ENCODE results near the gene NUSAP1.
A peak's percentile ranks its signal among the peaks of the same experiment; 100 is the strongest.
"Not testable (repeated sequence)": the region's sequence is repeated elsewhere in the genome, so short reads cannot be mapped to it uniquely, and the experiment has no call there.

NUSAP1 gene

DNA sequence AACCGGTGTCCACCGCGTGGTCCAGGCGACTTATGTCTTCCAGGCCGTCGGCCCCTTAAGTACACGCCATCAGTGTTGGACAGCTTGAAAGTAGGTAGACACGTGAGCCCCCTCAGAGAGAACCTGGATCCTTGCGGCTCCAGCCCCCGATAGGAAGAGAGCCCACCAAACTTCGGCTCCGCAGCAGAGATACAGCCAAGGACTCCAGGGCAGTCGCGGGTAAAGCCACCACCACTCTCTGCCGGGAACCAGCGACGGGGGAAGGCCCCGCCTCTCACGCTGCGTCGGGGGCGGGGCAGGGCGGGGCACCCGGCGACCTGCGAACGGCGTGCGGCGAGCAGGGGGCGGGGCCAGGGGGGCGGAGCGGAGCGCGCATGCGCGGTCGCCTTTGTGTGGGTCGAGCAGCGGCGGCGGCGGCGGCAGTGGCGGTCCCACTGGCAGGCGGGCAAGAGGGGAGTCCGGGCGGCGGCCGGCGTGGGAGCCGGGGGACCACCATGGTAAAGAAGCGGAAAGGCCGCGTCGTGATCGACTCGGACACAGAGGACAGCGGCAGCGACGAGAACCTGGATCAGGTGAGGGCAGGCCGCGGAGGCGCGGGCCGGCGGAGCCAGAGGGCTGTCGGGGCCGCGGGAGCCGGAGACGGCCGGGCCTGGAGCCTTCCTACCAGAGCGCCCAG, 84.2 kb downstream of the NUSAP1 start, which contains the start of gene RTF1:
TSS of gene RTF1 (plus strand) at position 354 of the 676 bp plus-strand sequence. CDS start at position 375, 21 bp downstream.
- peak; percentile 85 for DNase-seq

DNA sequence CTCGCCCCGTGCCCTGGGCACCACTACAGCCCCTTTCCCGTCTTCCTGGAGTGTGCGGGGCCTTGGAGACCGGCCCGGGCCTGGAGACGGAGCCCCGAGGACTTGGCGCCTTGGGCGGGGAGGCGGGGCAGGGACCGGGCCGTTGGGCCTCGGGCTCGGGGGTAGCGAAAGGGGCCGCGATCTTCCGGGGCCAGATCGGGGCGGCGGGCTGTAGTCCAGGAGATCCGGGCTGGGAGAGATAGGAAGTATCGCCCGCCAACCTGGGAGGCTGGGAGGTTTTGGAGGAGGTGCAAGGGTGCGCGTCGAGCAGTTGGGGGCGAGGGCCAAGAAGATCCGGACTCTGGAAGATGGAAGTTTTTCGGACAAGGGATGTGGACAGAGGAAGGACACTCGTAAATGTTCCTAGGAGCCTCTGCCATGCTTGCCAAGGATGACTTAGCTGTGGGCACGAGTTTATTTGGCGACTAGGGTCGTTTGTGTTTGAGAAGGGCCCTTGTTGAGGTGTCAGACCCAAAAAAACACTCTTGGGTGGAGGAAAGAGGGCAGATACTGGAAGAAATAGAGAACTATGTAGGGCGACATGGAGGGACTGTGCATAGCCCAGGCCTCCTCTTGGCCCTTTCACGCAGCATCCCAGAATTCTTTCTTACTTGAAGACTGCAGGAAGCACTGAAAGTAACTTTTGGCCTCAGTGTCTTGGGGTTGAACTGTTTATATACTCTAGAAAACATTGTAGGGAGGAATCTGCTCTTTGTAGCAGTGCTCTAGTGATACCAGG, 84.9 kb downstream of the NUSAP1 start:
- no peak for DNase-seq

DNA sequence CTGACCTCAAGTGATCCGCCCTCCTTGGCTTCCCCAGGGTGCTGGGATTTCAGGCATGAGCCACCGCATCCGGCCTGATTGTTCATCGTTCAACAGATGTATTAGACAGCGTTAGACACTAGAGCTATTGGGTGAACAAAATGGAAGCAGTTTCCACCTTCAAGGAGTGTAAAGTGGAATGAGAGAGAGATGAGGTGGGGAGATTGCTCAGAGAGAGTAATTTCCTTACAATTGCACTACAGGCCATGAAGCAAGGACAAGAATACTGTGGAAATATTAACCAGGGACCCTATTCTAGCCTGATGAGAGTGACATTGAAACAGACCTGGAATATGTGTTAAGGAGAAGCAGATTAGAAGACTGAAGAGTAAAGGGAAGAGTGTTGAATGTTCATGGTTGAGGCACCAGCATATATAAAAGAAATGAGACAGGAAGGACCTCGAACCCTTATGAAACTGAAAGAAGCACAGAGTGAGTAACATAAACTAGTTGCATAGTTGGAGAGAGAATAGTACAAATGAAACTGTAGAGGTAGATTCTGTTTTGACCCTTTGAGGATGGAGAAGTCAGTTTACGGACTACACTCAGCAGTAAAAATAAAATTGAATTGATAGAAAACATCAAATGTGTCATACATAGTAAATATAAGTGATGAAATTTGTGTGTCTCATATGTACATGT, 91.4 kb downstream of the NUSAP1 start:
- DNase-seq = peak; percentile 38

DNA sequence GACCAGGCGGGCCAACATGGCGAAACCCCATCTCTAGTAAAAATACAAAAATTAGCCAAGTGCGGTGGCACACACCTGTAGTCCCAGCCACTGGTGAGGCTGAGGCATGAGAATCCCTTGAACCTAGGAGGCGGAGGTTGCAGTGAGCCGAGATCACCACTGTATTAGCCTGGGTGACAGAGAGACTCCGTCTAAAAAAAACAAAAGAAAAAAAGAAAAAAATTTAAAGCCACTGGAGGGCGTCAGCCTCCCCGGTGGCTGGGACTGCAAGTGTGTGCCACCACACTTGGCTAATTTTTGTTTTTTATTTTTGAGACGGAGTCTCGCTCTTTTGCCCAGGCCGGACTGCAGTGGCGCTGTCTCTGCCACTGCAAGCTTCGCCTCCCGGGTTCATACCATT, 92.1 kb downstream of the NUSAP1 start:
- no peak for DNase-seq

DNA sequence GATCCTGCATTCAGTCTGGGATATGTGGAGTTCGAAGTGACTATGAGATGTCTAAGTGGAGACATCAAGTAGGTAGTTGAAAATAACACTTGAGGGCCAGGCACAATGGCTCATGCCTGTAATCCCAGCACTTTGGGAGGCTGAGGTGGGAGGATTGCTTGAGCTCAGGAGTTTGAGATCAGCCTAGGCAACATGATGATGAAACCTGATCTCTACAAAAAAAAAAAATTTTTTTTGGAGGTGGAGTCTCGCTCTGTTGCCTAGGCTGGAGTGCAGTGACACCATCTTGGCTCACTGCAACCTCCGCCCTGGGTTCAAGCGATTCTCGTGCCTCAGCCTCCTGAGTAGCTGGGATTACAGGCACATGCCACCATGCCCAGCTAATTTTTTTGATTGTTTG, 93.2 kb downstream of the NUSAP1 start:
- not testable (repeated sequence) for DNase-seq

DNA sequence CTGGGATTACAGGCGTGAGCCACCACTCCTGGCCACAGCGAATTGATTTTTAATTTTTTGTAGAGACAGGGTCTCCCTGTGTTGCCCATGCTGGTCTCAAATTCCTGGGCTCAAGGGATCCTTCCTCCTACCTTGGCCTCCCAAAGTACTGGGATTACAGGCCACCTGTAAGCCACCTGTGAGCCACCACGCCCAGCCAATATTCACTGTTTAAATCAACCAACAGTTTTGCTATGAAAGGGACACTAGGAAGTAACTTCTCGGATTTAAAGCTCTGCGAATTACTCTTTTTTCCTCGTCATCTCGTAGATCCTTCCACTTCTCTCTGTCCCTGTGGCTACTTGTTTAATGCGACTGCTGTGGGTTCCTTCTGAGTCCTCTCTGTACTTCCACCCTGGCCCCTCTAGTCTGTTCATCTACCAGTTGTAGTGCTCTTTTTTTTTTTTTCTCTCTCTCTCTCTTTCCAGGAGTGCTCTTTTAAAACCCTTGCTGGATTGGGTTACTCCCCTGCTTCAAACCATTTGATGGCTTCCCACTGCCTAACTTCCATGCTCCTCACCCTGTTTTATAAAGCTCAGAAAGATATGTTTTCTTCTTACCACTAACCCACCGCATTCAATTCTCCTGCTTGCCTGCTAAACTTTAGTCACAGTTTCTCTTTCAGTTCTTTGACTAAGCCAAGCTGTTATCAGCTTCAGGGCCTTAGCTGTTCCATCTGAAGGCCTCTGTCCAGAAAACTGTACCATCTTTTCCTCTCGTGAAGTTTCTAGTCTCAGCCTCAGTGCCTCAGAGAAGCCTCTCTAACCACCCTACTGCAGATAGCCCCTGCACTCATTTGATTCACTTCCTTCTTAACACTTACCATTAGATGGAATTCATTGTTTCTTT, 96.6 kb downstream of the NUSAP1 start:
- peak; percentile 35 for DNase-seq

Measured in MV-4-11 (cell line).